ENCODE data around the gene PHPT1. TPM values are rescaled to one million over a fixed set of nuclear protein-coding genes. Genes with fewer than 3 reads are reported as not detected.

The PHPT1 gene
- total and polyA plus RNA-seq, 2 of the 13 experiments (the other 11 are each of a cell fraction or from before 2014, with no cell fraction given) = 189 to 192 TPM

GRCh38 chr9:136849038-136849959, at the start of gene PHPT1 (continued):
- TF ChIP-seq, protein P1, sequence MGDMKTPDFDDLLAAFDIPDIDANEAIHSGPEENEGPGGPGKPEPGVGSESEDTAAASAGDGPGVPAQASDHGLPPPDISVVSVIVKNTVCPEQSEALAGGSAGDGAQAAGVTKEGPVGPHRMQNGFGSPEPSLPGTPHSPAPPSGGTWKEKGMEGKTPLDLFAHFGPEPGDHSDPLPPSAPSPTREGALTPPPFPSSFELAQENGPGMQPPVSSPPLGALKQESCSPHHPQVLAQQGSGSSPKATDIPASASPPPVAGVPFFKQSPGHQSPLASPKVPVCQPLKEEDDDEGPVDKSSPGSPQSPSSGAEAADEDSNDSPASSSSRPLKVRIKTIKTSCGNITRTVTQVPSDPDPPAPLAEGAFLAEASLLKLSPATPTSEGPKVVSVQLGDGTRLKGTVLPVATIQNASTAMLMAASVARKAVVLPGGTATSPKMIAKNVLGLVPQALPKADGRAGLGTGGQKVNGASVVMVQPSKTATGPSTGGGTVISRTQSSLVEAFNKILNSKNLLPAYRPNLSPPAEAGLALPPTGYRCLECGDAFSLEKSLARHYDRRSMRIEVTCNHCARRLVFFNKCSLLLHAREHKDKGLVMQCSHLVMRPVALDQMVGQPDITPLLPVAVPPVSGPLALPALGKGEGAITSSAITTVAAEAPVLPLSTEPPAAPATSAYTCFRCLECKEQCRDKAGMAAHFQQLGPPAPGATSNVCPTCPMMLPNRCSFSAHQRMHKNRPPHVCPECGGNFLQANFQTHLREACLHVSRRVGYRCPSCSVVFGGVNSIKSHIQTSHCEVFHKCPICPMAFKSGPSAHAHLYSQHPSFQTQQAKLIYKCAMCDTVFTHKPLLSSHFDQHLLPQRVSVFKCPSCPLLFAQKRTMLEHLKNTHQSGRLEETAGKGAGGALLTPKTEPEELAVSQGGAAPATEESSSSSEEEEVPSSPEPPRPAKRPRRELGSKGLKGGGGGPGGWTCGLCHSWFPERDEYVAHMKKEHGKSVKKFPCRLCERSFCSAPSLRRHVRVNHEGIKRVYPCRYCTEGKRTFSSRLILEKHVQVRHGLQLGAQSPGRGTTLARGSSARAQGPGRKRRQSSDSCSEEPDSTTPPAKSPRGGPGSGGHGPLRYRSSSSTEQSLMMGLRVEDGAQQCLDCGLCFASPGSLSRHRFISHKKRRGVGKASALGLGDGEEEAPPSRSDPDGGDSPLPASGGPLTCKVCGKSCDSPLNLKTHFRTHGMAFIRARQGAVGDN (CRISPR knock-in tag; IDR thresholded peaks at IDR 0.05) = peak; percentile 79
- TF ChIP-seq NRL (CRISPR knock-in tag; IDR thresholded peaks at IDR 0.05; ENCODE audit: borderline replicate concordance) (peak; percentile 69; the same call in 1 of the 2 replicates), ZMYM3 (CRISPR knock-in tag; IDR thresholded peaks at IDR 0.05) (peak; percentile 34; the same call in 1 of the 2 replicates), KDM5B (CRISPR knock-in tag; IDR thresholded peaks at IDR 0.05; ENCODE audit: borderline replicate concordance) (no peak; the same call in 1 of the 2 replicates), MTA3 (CRISPR knock-in tag; IDR thresholded peaks at IDR 0.05) (no peak), DRAP1 (CRISPR knock-in tag; IDR thresholded peaks at IDR 0.05) (peak; percentile 95), THRA (CRISPR knock-in tag; IDR thresholded peaks at IDR 0.05; ENCODE audit: borderline replicate concordance) (0 out of 2 replicates have a peak, but pooled peaks have one; percentile 21), SP1 (IDR thresholded peaks at IDR 0.05) (no peak), SP1 (CRISPR knock-in tag; IDR thresholded peaks at IDR 0.05) (peak; percentile 70), ATF4 (CRISPR knock-in tag; IDR thresholded peaks at IDR 0.05) (peak in 1 of 2 experiments; percentile 97; a peak in 2 of 4 replicates), ELF4 (CRISPR knock-in tag; IDR thresholded peaks at IDR 0.05; ENCODE audit: borderline replicate concordance) (no peak), ZNF768 (CRISPR knock-in tag; IDR thresholded peaks at IDR 0.05) (peak; percentile 36; the same call in 1 of the 2 replicates), ZNF775 (CRISPR knock-in tag; IDR thresholded peaks at IDR 0.05; ENCODE audit: borderline replicate concordance) (0 out of 2 replicates have a peak, but pooled peaks have one; percentile 32), CCDC6 (CRISPR knock-in tag; IDR thresholded peaks at IDR 0.05) (peak; percentile 78), ZFY (CRISPR knock-in tag; IDR thresholded peaks at IDR 0.05) (peak; percentile 63), CERS6 (CRISPR knock-in tag; IDR thresholded peaks at IDR 0.05) (no peak), ZNF543 (CRISPR knock-in tag; IDR thresholded peaks at IDR 0.05) (peak; percentile 45; the same call in 1 of the 2 replicates), TOPORS (CRISPR knock-in tag; IDR thresholded peaks at IDR 0.05) (no peak)
- TF ChIP-seq, protein P2, sequence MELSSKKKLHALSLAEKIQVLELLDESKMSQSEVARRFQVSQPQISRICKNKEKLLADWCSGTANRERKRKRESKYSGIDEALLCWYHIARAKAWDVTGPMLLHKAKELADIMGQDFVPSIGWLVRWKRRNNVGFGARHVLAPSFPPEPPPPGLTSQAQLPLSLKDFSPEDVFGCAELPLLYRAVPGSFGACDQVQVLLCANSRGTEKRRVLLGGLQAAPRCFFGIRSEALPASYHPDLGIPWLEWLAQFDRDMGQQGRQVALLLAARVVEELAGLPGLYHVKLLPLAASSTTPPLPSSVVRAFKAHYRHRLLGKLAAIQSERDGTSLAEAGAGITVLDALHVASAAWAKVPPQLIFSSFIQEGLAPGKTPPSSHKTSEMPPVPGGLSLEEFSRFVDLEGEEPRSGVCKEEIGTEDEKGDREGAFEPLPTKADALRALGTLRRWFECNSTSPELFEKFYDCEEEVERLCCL (CRISPR knock-in tag; IDR thresholded peaks at IDR 0.05; ENCODE audit: borderline replicate concordance) = no peak

Measured in HepG2 (cell line).